Caco-2 (cell line): ENCODE measurements around the gene MAPT. TPM values are rescaled to one million over a fixed set of nuclear protein-coding genes. Genes with fewer than 3 reads are reported as not detected.

ENCODE experiments used
- BruUV-seq: library from RNA; stranded (reverse); fragments of 400-500 nt; replicated peaks from 2 replicates; lab custom pipeline; 2021; lab: Mats Ljungman, UMichigan
- CTCF ChIA-PET: fragments of 300-600 bp; sonication (Branson Sonifier 250); formaldehyde crosslinking; loops from one replicate; lab custom pipeline; 2022; ENCODE audit warnings: antibody characterized with exemption; lab: Charles Lee
- POLR2A ChIA-PET: fragments of 300-600 bp; sonication (Branson Sonifier 250); formaldehyde crosslinking; loops from one replicate; lab custom pipeline; 2022; ENCODE audit warnings: antibody characterized with exemption; lab: Charles Lee
- DNase-seq, 2 experiments: peaks; one replicate each; pipeline versions ENCODE4 v3.0.0 to v3.0.0-alpha.2; 2020 to 2022
- H3K27me3 ChIP-seq: replicated peaks from 2 replicates; pipeline ENCODE4 v1.6.0; 2011; ENCODE audit warnings: low read length; ENCODE audit not compliant: control insufficient read depth, insufficient read depth
- H3K36me3 ChIP-seq: 2 replicates; pipeline ENCODE4 v1.5.1; 2011; ENCODE audit warnings: low read length; ENCODE audit not compliant: control insufficient read depth, insufficient read depth
- H3K4me1 ChIP-seq: fragments of 250-450 bp; sonication (Bioruptor Pico); 2 replicates; pipeline ENCODE4 v1.5.1; 2020; ENCODE audit warnings: mild to moderate bottlenecking
- H3K4me3 ChIP-seq: 2 replicates; pipeline ENCODE4 v1.5.1; 2011; ENCODE audit warnings: low read depth, mild to moderate bottlenecking, control low read depth, low read length
- H3K9me3 ChIP-seq: fragments of 250-450 bp; sonication (Bioruptor Pico); 2 replicates; pipeline ENCODE4 v1.5.1; 2020; ENCODE audit warnings: mild to moderate bottlenecking, moderate library complexity
- H3K27ac Mint-ChIP-seq: one replicate; pipeline ENCODE4 v1.8.0; 2022; ENCODE audit warnings: mixed read lengths; ENCODE audit not compliant: unreplicated experiment
- H3K27me3 Mint-ChIP-seq: one replicate; pipeline ENCODE4 v1.8.0; 2022; ENCODE audit warnings: mixed read lengths; ENCODE audit not compliant: insufficient read depth, unreplicated experiment
- H3K36me3 Mint-ChIP-seq: one replicate; pipeline ENCODE4 v1.8.0; 2022; ENCODE audit warnings: mild to moderate bottlenecking, mixed read lengths; ENCODE audit not compliant: insufficient read depth, unreplicated experiment
- H3K4me1 Mint-ChIP-seq: one replicate; pipeline ENCODE4 v1.8.0; 2022; ENCODE audit warnings: low read depth, mixed read lengths; ENCODE audit not compliant: unreplicated experiment
- H3K4me3 Mint-ChIP-seq: one replicate; pipeline ENCODE4 v1.8.0; 2022; ENCODE audit warnings: mild to moderate bottlenecking, moderate library complexity, mixed read lengths; ENCODE audit not compliant: unreplicated experiment
- H3K9me3 Mint-ChIP-seq: one replicate; pipeline ENCODE4 v1.8.0; 2022; ENCODE audit warnings: mixed read lengths; ENCODE audit not compliant: unreplicated experiment
- CTCF ChIP-seq, 2 experiments: fragments of 200-600 bp in 1 of 2; IDR thresholded peaks; 1 replicate in 1 of 2; 2 replicates in 1 of 2; pipeline versions ENCODE4 v1.5.1 to v1.8.0; 2011 to 2022; ENCODE audit warnings: antibody characterized with exemption in 1 of 2, control low read depth in 1 of 2, inconsistent platforms in 1 of 2, low read depth in 1 of 2, low read length in 1 of 2, mild to moderate bottlenecking in 1 of 2, moderate library complexity in 1 of 2; ENCODE audit not compliant: insufficient read depth in 1 of 2, severe bottlenecking in 1 of 2, unreplicated experiment in 1 of 2
- intact Hi-C: fragments of 100-400 bp; cut with micrococcal nuclease; formaldehyde crosslinking; loops from one replicate; pipeline ENCODE4 v1.10.0; 2022; ENCODE audit not compliant: unreplicated experiment
- total RNA-seq: library from RNA; stranded (reverse); gene quantifications from 2 replicates; pipeline ENCODE4 v1.2.3, GENCODE V29; 2022

Gene MAPT
- total RNA-seq, 1 experiment from 2014 or later, result 0.95 TPM

DNA sequence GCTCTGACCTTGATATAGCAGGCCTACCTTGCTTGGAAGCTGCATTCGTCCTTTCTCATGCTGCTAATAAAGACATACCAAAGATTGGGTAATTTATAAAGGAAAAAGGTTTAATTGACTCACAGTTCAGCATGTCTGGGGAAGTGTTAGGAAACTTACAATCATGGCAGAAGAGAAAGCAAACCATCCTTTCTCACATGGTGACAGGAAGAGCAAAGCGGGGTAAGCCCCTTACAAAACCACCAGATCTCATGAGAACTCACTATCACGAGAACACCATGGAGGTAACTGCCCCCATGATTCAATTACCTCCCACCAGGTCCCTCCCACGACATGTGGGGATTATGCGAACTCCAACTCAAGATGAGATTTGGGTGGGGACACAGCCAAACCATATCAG, 6.0 kb upstream of the MAPT start:
- Mint-ChIP-seq H3K4me1 (no peaks in the 10 kb centered on the region), H3K27ac (no peak overlapping the region), H3K27me3 (peaks cover 9% of the 10 kb centered on the region), H3K4me3 (no peak overlapping the region), H3K36me3 (no peaks in the 10 kb centered on the region), H3K9me3 (no peaks in the 10 kb centered on the region)
- H3K9me3 ChIP-seq, result no peaks in the 10 kb centered on the region
- TF ChIP-seq CTCF (IDR thresholded peaks at IDR 0.05; ENCODE audit: insufficient read depth in 1 of 2, low read depth in 1 of 2, low read length in 1 of 2, severe bottlenecking in 1 of 2, unreplicated experiment in 1 of 2), result no peak
- CTCF ChIA-PET, result no interaction called here
- DNase-seq, result no peak
- no peaks in the 10 kb centered on the region for H3K4me1 ChIP-seq
- no TSS peak for BruUV-seq
- H3K27me3 ChIP-seq, result no peaks in the 10 kb centered on the region
- no peak overlapping the region for H3K4me3 ChIP-seq
- POLR2A ChIA-PET, result no interaction called here
- no peaks in the 10 kb centered on the region for H3K36me3 ChIP-seq
- intact Hi-C loops, result no loop called here

DNA sequence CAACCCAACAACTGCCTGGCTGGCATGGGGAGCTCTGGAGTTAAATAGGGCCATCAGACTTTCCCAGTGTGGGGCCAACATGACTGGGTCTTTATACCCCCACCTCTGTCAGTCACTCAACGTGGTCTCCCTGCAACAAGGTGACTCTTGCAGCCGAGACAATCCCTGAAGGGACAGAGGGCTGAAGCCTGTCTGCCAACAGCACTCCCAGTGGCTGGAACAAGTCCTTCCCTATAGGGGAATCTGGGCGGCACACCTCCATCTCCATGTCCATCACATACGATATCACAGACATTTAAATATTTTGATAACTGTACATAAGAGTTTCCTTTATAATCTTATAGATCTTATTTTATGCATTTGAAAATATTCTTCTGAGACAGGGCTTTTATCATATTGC, 4.8 kb upstream of the MAPT start:
- Histone ChIP-seq H3K27me3 (no peaks in the 10 kb centered on the region), H3K36me3 (no peaks in the 10 kb centered on the region), H3K4me3 (no peak overlapping the region), H3K9me3 (no peaks in the 10 kb centered on the region), H3K4me1 (no peaks in the 10 kb centered on the region)
- Mint-ChIP-seq H3K36me3 (no peaks in the 10 kb centered on the region), H3K4me1 (no peaks in the 10 kb centered on the region), H3K4me3 (no peak overlapping the region), H3K9me3 (no peaks in the 10 kb centered on the region), H3K27ac (no peak overlapping the region), H3K27me3 (peaks cover 7% of the 10 kb centered on the region)
- peak in 1 of 2 experiments; percentile 38 for DNase-seq
- BruUV-seq, result no TSS peak
- POLR2A ChIA-PET, result no interaction called here
- CTCF ChIA-PET, result no interaction called here
- peak in 1 of 2 experiments; percentile 68 for TF ChIP-seq CTCF (IDR thresholded peaks at IDR 0.05; ENCODE audit: insufficient read depth in 1 of 2, low read depth in 1 of 2, low read length in 1 of 2, severe bottlenecking in 1 of 2, unreplicated experiment in 1 of 2)
- intact Hi-C loops, result no loop called here

GRCh38 chr17:45893725-45894021, 681 bp upstream of the MAPT start:
- ChIA-PET POLR2A (no interaction called here), CTCF (no interaction called here)
- no peak for DNase-seq
- peak overlapping the region; percentile 59 for H3K27ac Mint-ChIP-seq
- Histone ChIP-seq H3K36me3 (no peaks in the 10 kb centered on the region), H3K4me1 (peaks cover 7% of the 10 kb centered on the region; the same call in 1 of the 2 replicates), H3K4me3 (peak overlapping the region; percentile 86), H3K9me3 (no peaks in the 10 kb centered on the region), H3K27me3 (0 out of 2 replicates have a peak, but pooled peaks cover 1% of the 10 kb centered on the region)
- no peaks in the 10 kb centered on the region for H3K9me3 Mint-ChIP-seq
- peaks cover 15% of the 10 kb centered on the region for H3K27me3 Mint-ChIP-seq
- peak overlapping the region; percentile 83 for H3K4me3 Mint-ChIP-seq
- H3K36me3 Mint-ChIP-seq, result no peaks in the 10 kb centered on the region
- no peak for TF ChIP-seq CTCF (IDR thresholded peaks at IDR 0.05; ENCODE audit: insufficient read depth in 1 of 2, low read depth in 1 of 2, low read length in 1 of 2, severe bottlenecking in 1 of 2, unreplicated experiment in 1 of 2)
- intact Hi-C loops, result loop anchor here (10.0 kb wide), 2 partner anchors 51 to 249 kb away; no protein-coding TSS in a partner anchor
- no peaks in the 10 kb centered on the region for H3K4me1 Mint-ChIP-seq
- TSS peak; percentile 97 for BruUV-seq
